ENCODE data around the gene MAGOHB. TPM values are rescaled to one million over a fixed set of nuclear protein-coding genes. Genes with fewer than 3 reads are reported as not detected.

Gene MAGOHB
- polyA plus RNA-seq, 4 donors, result 4.9 to 27.7 (median 20.7) TPM

GRCh38 chr12:10558789-10559188 is 54.6 kb downstream of the MAGOHB start:
- Histone ChIP-seq H3K27ac (ENCODE audit: low read depth in 1 of 3, low read length in 2 of 3) (no peak overlapping the region), H3K27me3 (ENCODE audit: control insufficient read depth in 3 of 3, insufficient read depth in 3 of 3, low read length in 3 of 3) (peaks cover 0 to 2% (median 0%) of the 10 kb centered on the region in 3 donors), H3K9me3 (ENCODE audit: control insufficient read depth in 2 of 2, insufficient read depth in 1 of 2, low read depth in 1 of 2, low read length in 1 of 2) (no peaks in the 10 kb centered on the region), H3K4me3 (ENCODE audit: low read depth in 1 of 3, low read length in 3 of 3) (no peak overlapping the region), H3K4me1 (ENCODE audit: control insufficient read depth in 3 of 3, insufficient read depth in 2 of 3, low read depth in 1 of 3, low read length in 2 of 3) (no peaks in the 10 kb centered on the region), H3K36me3 (ENCODE audit: control insufficient read depth in 3 of 3, insufficient read depth in 2 of 3, low read depth in 1 of 3, low read length in 3 of 3) (no peaks in the 10 kb centered on the region)
- 87 to 90% (median 90%) methylated on average over 3 of the region's 3 CpGs for WGBS, 3 donors
- FAIRE-seq (no peak), DNase-seq (no peak)

GRCh38 chr12:10558301-10558700 is 55.1 kb downstream of the MAGOHB start:
- H3K4me3 ChIP-seq (ENCODE audit: low read depth in 1 of 3, low read length in 3 of 3), result no peak overlapping the region
- no peaks in the 10 kb centered on the region for H3K9me3 ChIP-seq (ENCODE audit: control insufficient read depth in 2 of 2, insufficient read depth in 1 of 2, low read depth in 1 of 2, low read length in 1 of 2)
- DNase-seq, result no peak
- no peaks in the 10 kb centered on the region for H3K36me3 ChIP-seq (ENCODE audit: control insufficient read depth in 3 of 3, insufficient read depth in 2 of 3, low read depth in 1 of 3, low read length in 3 of 3)
- FAIRE-seq, result no peak
- WGBS, 3 donors, result 71 to 85% (median 80%) methylated on average over 3 of the region's 3 CpGs
- H3K27me3 ChIP-seq (ENCODE audit: control insufficient read depth in 3 of 3, insufficient read depth in 3 of 3, low read length in 3 of 3), result peaks cover 0 to 2% (median 0%) of the 10 kb centered on the region in 3 donors
- no peaks in the 10 kb centered on the region for H3K4me1 ChIP-seq (ENCODE audit: control insufficient read depth in 3 of 3, insufficient read depth in 2 of 3, low read depth in 1 of 3, low read length in 2 of 3)
- peak overlapping the region in 1 of 3 donors; percentile 1 for H3K27ac ChIP-seq (ENCODE audit: low read depth in 1 of 3, low read length in 2 of 3)

- H3K4me3 ChIP-seq (ENCODE audit: low read depth in 1 of 3, low read length in 3 of 3), result no peak overlapping the region
- WGBS, 3 donors, result 31 to 53% (median 44%) methylated on average over 2 of the region's 2 CpGs
- no peaks in the 10 kb centered on the region for H3K9me3 ChIP-seq (ENCODE audit: control insufficient read depth in 2 of 2, insufficient read depth in 1 of 2, low read depth in 1 of 2, low read length in 1 of 2)
- H3K4me1 ChIP-seq (ENCODE audit: control insufficient read depth in 3 of 3, insufficient read depth in 2 of 3, low read depth in 1 of 3, low read length in 2 of 3), result no peaks in the 10 kb centered on the region
- H3K36me3 ChIP-seq (ENCODE audit: control insufficient read depth in 3 of 3, insufficient read depth in 2 of 3, low read depth in 1 of 3, low read length in 3 of 3), result no peaks in the 10 kb centered on the region
- H3K27me3 ChIP-seq (ENCODE audit: control insufficient read depth in 3 of 3, insufficient read depth in 3 of 3, low read length in 3 of 3), result peaks cover 0 to 2% (median 0%) of the 10 kb centered on the region in 3 donors
- FAIRE-seq (no peak), DNase-seq (no peak)
- H3K27ac ChIP-seq (ENCODE audit: low read depth in 1 of 3, low read length in 2 of 3), result peak overlapping the region in 1 of 3 donors; percentile 32
Observed at GRCh38 chr12:10557766-10558165, 55.6 kb downstream of the MAGOHB start.

- no peak for FAIRE-seq
Observed at GRCh38 chr12:10557329-10557728, 56.1 kb downstream of the MAGOHB start.

GRCh38 chr12:10554756-10555481 is 58.5 kb downstream of the MAGOHB start:
- WGBS, 3 donors, result 63 to 83% (median 77%) methylated on average over 7 of the region's 7 CpGs

More at GRCh38 chr12:10557329-10557728, 56.1 kb downstream of the MAGOHB start:
- H3K4me1 ChIP-seq (ENCODE audit: control insufficient read depth in 3 of 3, insufficient read depth in 2 of 3, low read depth in 1 of 3, low read length in 2 of 3), result no peaks in the 10 kb centered on the region
- 44 to 65% (median 52%) methylated on average over 6 of the region's 6 CpGs for WGBS, 3 donors
- peak overlapping the region in 2 of 3 donors; percentile 4 to 6 for H3K27ac ChIP-seq (ENCODE audit: low read depth in 1 of 3, low read length in 2 of 3)
- DNase-seq, result no peak
- H3K9me3 ChIP-seq (ENCODE audit: control insufficient read depth in 2 of 2, insufficient read depth in 1 of 2, low read depth in 1 of 2, low read length in 1 of 2), result no peaks in the 10 kb centered on the region
- no peaks in the 10 kb centered on the region for H3K36me3 ChIP-seq (ENCODE audit: control insufficient read depth in 3 of 3, insufficient read depth in 2 of 3, low read depth in 1 of 3, low read length in 3 of 3)
- peaks cover 0 to 2% (median 0%) of the 10 kb centered on the region in 3 donors for H3K27me3 ChIP-seq (ENCODE audit: control insufficient read depth in 3 of 3, insufficient read depth in 3 of 3, low read length in 3 of 3)
- H3K4me3 ChIP-seq (ENCODE audit: low read depth in 1 of 3, low read length in 3 of 3), result no peak overlapping the region

GRCh38 chr12:10554228-10554755 is 59.1 kb downstream of the MAGOHB start:
- peak overlapping the region in 1 of 3 donors; percentile 2 for H3K4me3 ChIP-seq (ENCODE audit: low read depth in 1 of 3, low read length in 3 of 3)
- H3K4me1 ChIP-seq (ENCODE audit: control insufficient read depth in 3 of 3, insufficient read depth in 2 of 3, low read depth in 1 of 3, low read length in 2 of 3), result no peaks in the 10 kb centered on the region
- peak in 1 of 2 donors; percentile 40 for DNase-seq
- H3K9me3 ChIP-seq (ENCODE audit: control insufficient read depth in 2 of 2, insufficient read depth in 1 of 2, low read depth in 1 of 2, low read length in 1 of 2), result peaks cover 0 to 1% of the 10 kb centered on the region in 2 donors
- no peak for FAIRE-seq
- peaks cover 0 to 2% (median 0%) of the 10 kb centered on the region in 3 donors for H3K27me3 ChIP-seq (ENCODE audit: control insufficient read depth in 3 of 3, insufficient read depth in 3 of 3, low read length in 3 of 3)
- WGBS, 3 donors, result 55 to 77% (median 73%) methylated on average over 6 of the region's 6 CpGs
- no peaks in the 10 kb centered on the region for H3K36me3 ChIP-seq (ENCODE audit: control insufficient read depth in 3 of 3, insufficient read depth in 2 of 3, low read depth in 1 of 3, low read length in 3 of 3)
- peak overlapping the region in 1 of 3 donors; percentile 33 for H3K27ac ChIP-seq (ENCODE audit: low read depth in 1 of 3, low read length in 2 of 3)

More at GRCh38 chr12:10554756-10555481, 58.5 kb downstream of the MAGOHB start:
- FAIRE-seq (no peak), DNase-seq (peak in 1 of 2 donors; percentile 16)
- no peaks in the 10 kb centered on the region for H3K36me3 ChIP-seq (ENCODE audit: control insufficient read depth in 3 of 3, insufficient read depth in 2 of 3, low read depth in 1 of 3, low read length in 3 of 3)
- peak overlapping the region in 2 of 3 donors; percentile 70 to 83 for H3K27ac ChIP-seq (ENCODE audit: low read depth in 1 of 3, low read length in 2 of 3)
- H3K4me1 ChIP-seq (ENCODE audit: control insufficient read depth in 3 of 3, insufficient read depth in 2 of 3, low read depth in 1 of 3, low read length in 2 of 3), result no peaks in the 10 kb centered on the region
- peaks cover 0 to 1% of the 10 kb centered on the region in 2 donors for H3K9me3 ChIP-seq (ENCODE audit: control insufficient read depth in 2 of 2, insufficient read depth in 1 of 2, low read depth in 1 of 2, low read length in 1 of 2)
- peak overlapping the region in 1 of 3 donors; percentile 2 for H3K4me3 ChIP-seq (ENCODE audit: low read depth in 1 of 3, low read length in 3 of 3)
- peaks cover 0 to 2% (median 0%) of the 10 kb centered on the region in 3 donors for H3K27me3 ChIP-seq (ENCODE audit: control insufficient read depth in 3 of 3, insufficient read depth in 3 of 3, low read length in 3 of 3)

Other genes with a start within 250 kb of the MAGOHB start
- 1 to 10 TPM in 3 of 4 donors, not detected in 1; 3.3 to 5.9 (median 3.4) TPM for gene KLRK1, start 223.6 kb downstream of the MAGOHB start, polyA plus RNA-seq
- gene KLRC4, start 203.9 kb downstream of the MAGOHB start, polyA plus RNA-seq, result under 1 TPM in 2 of 4 donors, not detected in 2; 0.06 to 0.66 TPM
- under 1 TPM in 2 of 4 donors, not detected in 2; 0.37 to 0.46 TPM for gene KLRC3, start 193.0 kb downstream of the MAGOHB start, polyA plus RNA-seq
- gene KLRC2, start 177.6 kb downstream of the MAGOHB start, polyA plus RNA-seq, result 1 to 10 TPM in 2 of 4 donors, under 1 TPM in 1, not detected in 1; 0.36 to 2.4 (median 1.0) TPM
- gene KLRC1, start 160.2 kb downstream of the MAGOHB start, polyA plus RNA-seq, result 1 to 10 TPM in 1 of 4 donors, under 1 TPM in 2, not detected in 1; 0.58 to 4.6 (median 0.81) TPM
- gene EIF2S3B, start 107.7 kb downstream of the MAGOHB start, polyA plus RNA-seq, result 1 to 10 TPM in 1 of 4 donors, under 1 TPM in 2, not detected in 1; 0.51 to 4.0 (median 0.89) TPM
- 1 to 10 TPM; 1.9 to 8.1 (median 4.8) TPM for gene STYK1, start 60.4 kb upstream of the MAGOHB start, polyA plus RNA-seq
- 100 to 1,000 TPM in 2 of 4 donors, 10 to 100 TPM in 2; 61.3 to 183 (median 98.4) TPM for gene YBX3, start 109.7 kb upstream of the MAGOHB start, polyA plus RNA-seq
- not detected for gene TAS2R7, start 189.0 kb upstream of the MAGOHB start, polyA plus RNA-seq
- under 1 TPM in 1 of 4 donors, not detected in 3; 0.03 TPM for gene TAS2R8, start 193.7 kb upstream of the MAGOHB start, polyA plus RNA-seq
- not detected for gene TAS2R9, start 196.6 kb upstream of the MAGOHB start, polyA plus RNA-seq
- gene TAS2R10, start 212.7 kb upstream of the MAGOHB start, polyA plus RNA-seq, result under 1 TPM in 1 of 4 donors, not detected in 3; 0.58 TPM
- gene PRR4, start 235.9 kb upstream of the MAGOHB start, polyA plus RNA-seq, result 1 to 10 TPM in 3 of 4 donors, not detected in 1; 1.3 to 4.5 (median 1.5) TPM